ENCODE measurements around the gene TENM4. TPM values are rescaled to one million over a fixed set of nuclear protein-coding genes. Genes with fewer than 3 reads are reported as not detected.

The TENM4 gene
- total RNA-seq, 1 experiment from 2014 or later = 9.9 TPM

DNA sequence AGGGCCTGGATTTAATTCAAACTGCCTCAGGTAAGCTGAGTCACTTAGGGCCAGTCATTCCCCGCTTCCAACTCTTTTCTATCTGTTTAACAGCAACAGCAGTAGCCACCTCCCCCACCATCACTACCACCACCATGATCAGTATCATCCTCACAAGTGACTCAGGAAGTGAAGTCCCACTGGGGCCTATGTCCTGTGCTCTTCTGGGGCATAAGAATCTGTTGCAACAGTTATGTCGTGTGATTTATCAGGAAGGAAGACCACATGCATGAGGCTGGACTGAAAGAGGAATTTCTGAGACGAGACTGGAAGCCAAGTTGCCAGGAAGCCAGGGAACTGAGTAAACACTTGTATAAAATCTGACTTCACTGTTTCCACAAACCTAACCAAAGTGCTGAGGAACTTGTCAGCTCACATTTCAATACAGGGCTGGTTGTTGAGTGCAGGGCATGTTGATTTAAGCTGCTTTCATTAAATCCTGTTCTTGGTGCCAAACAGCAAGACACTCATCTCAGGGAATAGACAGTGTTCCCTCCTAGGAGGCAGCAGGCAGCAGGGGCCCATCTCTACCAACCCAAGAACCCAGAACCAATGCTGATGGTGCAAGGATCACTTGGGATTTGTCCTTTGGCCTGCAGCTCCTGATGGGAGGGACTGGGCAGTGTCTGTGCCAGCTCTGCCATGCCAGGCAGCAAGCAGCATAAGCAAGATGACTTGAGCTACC lies 639.5 kb downstream of the TENM4 start:
- peak overlapping the region; percentile 47 for H3K27ac Mint-ChIP-seq (ENCODE audit: low read depth, unreplicated experiment)

DNA sequence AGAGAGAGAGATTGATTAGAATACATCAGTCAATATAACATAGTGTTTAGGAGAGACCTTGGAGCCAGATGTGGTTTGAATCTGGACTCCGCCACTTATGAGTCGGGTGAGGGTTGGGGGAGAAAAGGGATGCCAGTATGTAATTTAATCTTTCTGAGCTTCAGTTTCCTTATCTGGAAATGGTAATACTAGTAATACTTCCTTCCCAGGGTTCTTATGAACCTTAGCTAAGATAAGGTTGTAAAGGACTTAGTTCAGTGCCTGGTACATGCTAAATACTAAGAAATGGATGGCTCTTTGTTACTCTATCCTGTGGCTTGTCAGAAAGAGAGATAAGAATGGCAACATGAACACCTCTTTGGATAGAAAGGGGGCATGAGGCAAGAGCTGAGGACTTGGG lies 640.1 kb downstream of the TENM4 start:
- Mint-ChIP-seq H3K36me3 (ENCODE audit: insufficient read depth, unreplicated experiment) (no peaks in the 10 kb centered on the region), H3K4me3 (ENCODE audit: unreplicated experiment) (no peak overlapping the region), H3K4me1 (ENCODE audit: insufficient read depth, unreplicated experiment) (peaks cover 23% of the 10 kb centered on the region), H3K27ac (ENCODE audit: low read depth, unreplicated experiment) (peak overlapping the region; percentile 47), H3K27me3 (ENCODE audit: insufficient read depth, unreplicated experiment) (no peaks in the 10 kb centered on the region), H3K9me3 (ENCODE audit: unreplicated experiment) (no peaks in the 10 kb centered on the region)
- ChIA-PET CTCF (interaction anchor here (0.6 to 5.0 kb wide), 4 partner anchors 23 to 302 kb away, joined by 3 to 29 read pairs (median 4); no protein-coding TSS in a partner anchor), POLR2A (interaction anchor here (0.6 to 1.2 kb wide), 2 partner anchors 86 to 203 kb away, joined by 3 to 4 read pairs; no protein-coding TSS in a partner anchor)
- TF ChIP-seq, protein P1, sequence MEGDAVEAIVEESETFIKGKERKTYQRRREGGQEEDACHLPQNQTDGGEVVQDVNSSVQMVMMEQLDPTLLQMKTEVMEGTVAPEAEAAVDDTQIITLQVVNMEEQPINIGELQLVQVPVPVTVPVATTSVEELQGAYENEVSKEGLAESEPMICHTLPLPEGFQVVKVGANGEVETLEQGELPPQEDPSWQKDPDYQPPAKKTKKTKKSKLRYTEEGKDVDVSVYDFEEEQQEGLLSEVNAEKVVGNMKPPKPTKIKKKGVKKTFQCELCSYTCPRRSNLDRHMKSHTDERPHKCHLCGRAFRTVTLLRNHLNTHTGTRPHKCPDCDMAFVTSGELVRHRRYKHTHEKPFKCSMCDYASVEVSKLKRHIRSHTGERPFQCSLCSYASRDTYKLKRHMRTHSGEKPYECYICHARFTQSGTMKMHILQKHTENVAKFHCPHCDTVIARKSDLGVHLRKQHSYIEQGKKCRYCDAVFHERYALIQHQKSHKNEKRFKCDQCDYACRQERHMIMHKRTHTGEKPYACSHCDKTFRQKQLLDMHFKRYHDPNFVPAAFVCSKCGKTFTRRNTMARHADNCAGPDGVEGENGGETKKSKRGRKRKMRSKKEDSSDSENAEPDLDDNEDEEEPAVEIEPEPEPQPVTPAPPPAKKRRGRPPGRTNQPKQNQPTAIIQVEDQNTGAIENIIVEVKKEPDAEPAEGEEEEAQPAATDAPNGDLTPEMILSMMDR (IDR thresholded peaks at IDR 0.05; ENCODE audit: unreplicated experiment) = no peak
- no TSS peak for BruUV-seq (replicated peaks)
- intact Hi-C loops (cut with micrococcal nuclease) = loop anchor here (10.0 kb wide), 1 partner anchor 156 kb away; no protein-coding TSS in a partner anchor
- DNase-seq (ENCODE audit: unreplicated experiment) = no peak

More for the DNA sequence above, 639.5 kb downstream of the TENM4 start:
- BruUV-seq (replicated peaks) = no TSS peak
- H3K4me3 Mint-ChIP-seq (ENCODE audit: unreplicated experiment) = no peak overlapping the region
- ChIA-PET CTCF (interaction anchor here (0.6 to 5.0 kb wide), 6 partner anchors 23 to 301 kb away, joined by 3 to 29 read pairs (median 4); no protein-coding TSS in a partner anchor), POLR2A (interaction anchor here (0.6 to 1.2 kb wide), 2 partner anchors 86 to 203 kb away, joined by 3 to 4 read pairs; no protein-coding TSS in a partner anchor)
- TF ChIP-seq, protein P1 (IDR thresholded peaks at IDR 0.05; ENCODE audit: unreplicated experiment) = no peak
- H3K27me3 Mint-ChIP-seq (ENCODE audit: insufficient read depth, unreplicated experiment) = no peaks in the 10 kb centered on the region
- DNase-seq (ENCODE audit: unreplicated experiment) = peak; percentile 87
- H3K36me3 Mint-ChIP-seq (ENCODE audit: insufficient read depth, unreplicated experiment) = no peaks in the 10 kb centered on the region
- H3K9me3 Mint-ChIP-seq (ENCODE audit: unreplicated experiment) = no peaks in the 10 kb centered on the region
- intact Hi-C loops (cut with micrococcal nuclease) = loop anchor here (10.0 kb wide), 1 partner anchor 157 kb away; no protein-coding TSS in a partner anchor
- H3K4me1 Mint-ChIP-seq (ENCODE audit: insufficient read depth, unreplicated experiment) = peaks cover 27% of the 10 kb centered on the region

DNA sequence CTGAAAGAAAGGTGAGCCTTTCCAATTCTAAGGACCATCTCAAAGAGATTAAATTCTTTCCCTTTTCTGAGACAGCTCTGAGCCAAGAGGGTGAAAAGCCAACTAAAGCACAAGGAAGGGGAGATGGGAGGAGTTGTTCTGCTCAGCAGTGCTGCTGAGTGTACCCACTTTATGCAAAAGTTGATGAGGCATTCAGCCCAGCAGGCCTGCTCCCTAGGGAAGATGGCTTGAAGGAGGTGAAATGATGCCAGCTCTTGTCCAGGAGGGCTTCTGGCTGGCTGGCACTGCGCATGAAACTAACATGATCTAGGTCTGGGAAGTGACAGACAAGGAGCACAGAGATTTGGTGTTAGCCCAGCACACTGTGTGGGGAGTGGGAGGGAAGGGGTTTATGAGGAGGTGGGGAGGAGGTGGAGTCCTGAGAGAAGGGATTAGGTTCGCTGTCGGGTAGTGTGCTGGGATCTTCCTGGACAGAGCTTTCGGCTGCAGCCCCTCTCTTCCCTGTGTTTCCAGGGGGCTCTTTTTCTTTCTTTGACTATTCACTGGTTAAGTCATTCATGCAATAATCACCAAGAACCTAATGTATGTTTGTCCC lies 640.6 kb downstream of the TENM4 start:
- Mint-ChIP-seq H3K27ac (ENCODE audit: low read depth, unreplicated experiment) (peak overlapping the region; percentile 47), H3K4me3 (ENCODE audit: unreplicated experiment) (no peak overlapping the region), H3K27me3 (ENCODE audit: insufficient read depth, unreplicated experiment) (no peaks in the 10 kb centered on the region), H3K36me3 (ENCODE audit: insufficient read depth, unreplicated experiment) (no peaks in the 10 kb centered on the region), H3K9me3 (ENCODE audit: unreplicated experiment) (no peaks in the 10 kb centered on the region), H3K4me1 (ENCODE audit: insufficient read depth, unreplicated experiment) (peaks cover 23% of the 10 kb centered on the region)
- intact Hi-C loops (cut with micrococcal nuclease) = loop anchor here (10.0 kb wide), 1 partner anchor 155 kb away; no protein-coding TSS in a partner anchor
- ChIA-PET POLR2A (interaction anchor here (1.2 kb wide), 1 partner anchor 87 kb away, joined by 4 read pairs; no protein-coding TSS in a partner anchor), CTCF (interaction anchor here (0.6 to 5.0 kb wide), 2 partner anchors 154 to 302 kb away, joined by 3 to 29 read pairs; no protein-coding TSS in a partner anchor)
- TF ChIP-seq, protein P1 (IDR thresholded peaks at IDR 0.05; ENCODE audit: unreplicated experiment) = no peak
- BruUV-seq (replicated peaks) = no TSS peak
- DNase-seq (ENCODE audit: unreplicated experiment) = no peak

DNA sequence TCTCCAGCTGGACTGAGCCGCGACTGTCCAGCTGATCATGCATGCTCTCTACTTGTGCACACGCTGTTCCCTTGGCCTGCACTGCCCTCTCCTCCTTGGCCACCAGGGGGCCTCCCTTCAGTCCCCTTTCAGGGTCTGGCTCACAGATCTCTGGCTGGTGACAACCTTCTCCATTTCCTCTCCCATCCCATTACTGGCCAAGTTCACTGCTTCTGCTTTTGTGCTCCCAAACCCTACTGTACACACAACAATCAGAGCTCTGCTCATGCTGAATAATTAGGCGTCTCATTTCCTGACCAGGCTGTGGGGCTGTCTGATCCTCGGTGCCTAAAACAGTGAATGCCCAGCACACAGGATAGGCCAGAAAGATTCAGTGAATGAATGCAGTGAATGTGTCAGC lies 642.2 kb downstream of the TENM4 start:
- Mint-ChIP-seq H3K4me1 (ENCODE audit: insufficient read depth, unreplicated experiment) (peaks cover 23% of the 10 kb centered on the region), H3K27ac (ENCODE audit: low read depth, unreplicated experiment) (no peak overlapping the region), H3K27me3 (ENCODE audit: insufficient read depth, unreplicated experiment) (no peaks in the 10 kb centered on the region), H3K9me3 (ENCODE audit: unreplicated experiment) (no peaks in the 10 kb centered on the region), H3K36me3 (ENCODE audit: insufficient read depth, unreplicated experiment) (no peaks in the 10 kb centered on the region), H3K4me3 (ENCODE audit: unreplicated experiment) (no peak overlapping the region)
- DNase-seq (ENCODE audit: unreplicated experiment) = peak; percentile 71
- CTCF ChIA-PET = interaction anchor here (0.6 to 5.0 kb wide), 15 partner anchors 9 to 267 kb away, joined by 3 to 29 read pairs (median 4); no protein-coding TSS in a partner anchor
- POLR2A ChIA-PET = interaction anchor here (0.5 to 1.0 kb wide), 2 partner anchors 9 to 392 kb away, joined by 3 read pairs; no protein-coding TSS in a partner anchor
- BruUV-seq (replicated peaks) = no TSS peak
- intact Hi-C loops (cut with micrococcal nuclease) = loop anchor here (1.0 kb wide), 2 partner anchors 163 to 302 kb away; no protein-coding TSS in a partner anchor
- TF ChIP-seq, protein P1 (IDR thresholded peaks at IDR 0.05; ENCODE audit: unreplicated experiment) = peak; percentile 66

Measured in MCF 10A (cell line).